K562 (cell line): Measurements from ENCODE around the gene NLGN4X. TPM values are rescaled to one million over a fixed set of nuclear protein-coding genes. Genes with fewer than 3 reads are reported as not detected.

Experiments
- ATAC-seq: fragments of 200-7000 bp; cut with Tn5 transposase; 3 replicates; pipeline ENCODE4 v1.9.1; 2020; ENCODE audit warnings: moderate library complexity
- BruUV-seq: library from RNA; stranded (reverse); fragments of 400-500 nt; replicated peaks from 2 replicates; lab custom pipeline; 2021; lab: Mats Ljungman, UMichigan
- CTCF ChIA-PET: fragments of 300-600 bp; formaldehyde crosslinking; extraction: SDS; loops from one replicate; lab custom pipeline; 2021; ENCODE audit warnings: low intra/inter-chr PET ratio; lab: Yijun Ruan, JAX
- POLR2A ChIA-PET: fragments of 300-600, 350-650 bp; sonication (Branson Sonifier 250); formaldehyde crosslinking; extraction: SDS; loops from one replicate; lab custom pipeline; 2021; ENCODE audit warnings: antibody characterized with exemption, inconsistent platforms; lab: Yijun Ruan, JAX
- DNase-seq, 4 experiments: peaks; one replicate each; pipeline versions ENCODE4 v3.0.0 to v3.0.0-alpha.2; 2011 to 2018; ENCODE audit warnings: low spot score in 3 of 4, mixed read lengths in 3 of 4; ENCODE audit errors: extremely low read depth in 1 of 4
- FAIRE-seq: peaks from 2 replicates; lab custom pipeline; 2011; peaks lifted over from hg19 to GRCh38; lab: Jason Lieb, UNC
- H2AFZ ChIP-seq: 2 replicates; pipeline ENCODE4 v1.6.0; 2011; ENCODE audit warnings: low read depth, low read length, control low read depth, inconsistent platforms
- H3K27ac ChIP-seq: fragments of 200-600 bp; 3 replicates; pipeline ENCODE4 v1.8.0; 2011; ENCODE audit warnings: low read depth, mild to moderate bottlenecking, control low read depth, inconsistent platforms, low read length, moderate library complexity, mixed read lengths; ENCODE audit errors: extremely low read depth
- H3K27me3 ChIP-seq, 2 experiments: fragments of 300-600 bp in 1 of 2; 2 replicates in 1 of 2; 3 replicates in 1 of 2; pipeline versions ENCODE4 v1.6.0 to v1.8.0; 2011; ENCODE audit warnings: inconsistent platforms in 2 of 2, low read length in 2 of 2, mild to moderate bottlenecking in 1 of 2, mixed read lengths in 1 of 2, moderate library complexity in 1 of 2; ENCODE audit not compliant: control insufficient read depth in 2 of 2, insufficient read depth in 2 of 2
- H3K36me3 ChIP-seq: fragments of 300-600 bp; 3 replicates; pipeline ENCODE4 v1.8.0; 2011; ENCODE audit warnings: mild to moderate bottlenecking, low read length, inconsistent platforms; ENCODE audit not compliant: control insufficient read depth, insufficient read depth
- H3K4me1 ChIP-seq, 2 experiments: fragments of 200-600 bp in 1 of 2; replicated peaks in 1 of 2; 2 replicates in 1 of 2; 3 replicates in 1 of 2; pipeline versions ENCODE4 v1.5.1 to v1.8.0; 2011; ENCODE audit warnings: inconsistent platforms in 2 of 2, low read length in 2 of 2, mild to moderate bottlenecking in 1 of 2, mixed read lengths in 1 of 2, moderate library complexity in 1 of 2; ENCODE audit not compliant: control insufficient read depth in 2 of 2, insufficient read depth in 2 of 2
- H3K4me2 ChIP-seq: 2 replicates; pipeline ENCODE4 v1.6.1; 2011; ENCODE audit warnings: low read length, control low read depth, inconsistent platforms, mixed read lengths; ENCODE audit not compliant: insufficient read depth
- H3K4me3 ChIP-seq: fragments of 200-600 bp; sonication (generic), shearing (Covaris generic); 2 replicates; pipeline ENCODE4 v1.5.1; 2016; ENCODE audit warnings: control low read depth, inconsistent platforms
- H3K79me2 ChIP-seq: fragments of 200-600 bp; 3 replicates; pipeline ENCODE4 v1.8.0; 2011; ENCODE audit warnings: low read length, inconsistent platforms; ENCODE audit not compliant: control insufficient read depth, insufficient read depth
- H3K9ac ChIP-seq, 2 experiments: 2 replicates each; pipeline versions ENCODE4 v1.6.0 to v1.6.1; 2011; ENCODE audit warnings: low read depth in 2 of 2, low read length in 2 of 2, control low read depth in 1 of 2, inconsistent platforms in 1 of 2, mild to moderate bottlenecking in 1 of 2, mixed read lengths in 1 of 2; ENCODE audit not compliant: insufficient read depth in 1 of 2
- H3K9me1 ChIP-seq: one replicate; pipeline ENCODE4 v1.6.0; 2011; ENCODE audit warnings: inconsistent platforms, mild to moderate bottlenecking, low read length, moderate library complexity; ENCODE audit not compliant: control insufficient read depth, insufficient read depth
- H3K9me3 ChIP-seq: replicated peaks from 2 replicates; pipeline ENCODE4 v1.5.1; 2011; ENCODE audit warnings: low read depth, low read length, inconsistent platforms; ENCODE audit not compliant: control insufficient read depth, insufficient read depth
- H4K20me1 ChIP-seq: replicated peaks from 2 replicates; pipeline ENCODE4 v1.6.1; 2011; ENCODE audit warnings: low read length, inconsistent platforms, mixed read lengths; ENCODE audit not compliant: control insufficient read depth, insufficient read depth
- ATF1 ChIP-seq, 2 experiments: fragments of 450-650 bp in 1 of 2; IDR thresholded peaks; 2 replicates each; pipeline ENCODE4 v1.6.1; 2016; ENCODE audit warnings: missing compliant biosample characterization in 1 of 2, missing genetic modification characterization in 1 of 2
- COPS2 ChIP-seq: fragments of 450-650 bp; conservative IDR thresholded peaks from 2 replicates; pipeline ENCODE4 v1.6.1; 2016; ENCODE audit warnings: mild to moderate bottlenecking, moderate library complexity
- MTA1 ChIP-seq: fragments of 450-650 bp; IDR thresholded peaks from 2 replicates; pipeline ENCODE4 v1.6.1; 2017; ENCODE audit warnings: borderline replicate concordance
- NCOA6 ChIP-seq: fragments of 450-650 bp; IDR thresholded peaks from 2 replicates; pipeline ENCODE4 v1.6.1; 2017; ENCODE audit warnings: mild to moderate bottlenecking
- NR2C1 ChIP-seq, 2 experiments: fragments of 450-650 bp; IDR thresholded peaks; 2 replicates each; pipeline ENCODE4 v1.6.1; 2017; ENCODE audit warnings: mild to moderate bottlenecking in 2 of 2, antibody characterized with exemption in 1 of 2, inconsistent platforms in 1 of 2, missing compliant biosample characterization in 1 of 2, missing genetic modification characterization in 1 of 2
- SMAD2 ChIP-seq: fragments of 150-350 bp; IDR thresholded peaks from 2 replicates; pipeline ENCODE4 v1.6.1; 2014; ENCODE audit warnings: low read depth, mild to moderate bottlenecking, low read length
- SREBF2 ChIP-seq: sonication (generic); formaldehyde crosslinking; IDR thresholded peaks from 2 replicates; pipeline ENCODE4 v1.4.0; 2020; ENCODE audit warnings: mild to moderate bottlenecking, missing genetic modification reagents
- THRAP3 ChIP-seq: fragments of 450-650 bp; IDR thresholded peaks from 2 replicates; pipeline ENCODE4 v1.6.1; 2016; ENCODE audit warnings: mild to moderate bottlenecking, inconsistent platforms, borderline replicate concordance
- WGBS: fragments of 100-300 bp; shearing (Covaris generic); methylation state at CpG from one replicate; pipeline ENCODE4 v1.1.6; 2016; ENCODE audit warnings: low coverage, mixed read lengths; ENCODE audit not compliant: insufficient coverage; ENCODE audit errors: missing lambda C conversion rate; 5-methylcytosine and 5-hydroxymethylcytosine counted together
- in situ Hi-C: fragments of 300-500 bp; cut with MboI; formaldehyde crosslinking; loops from 4 replicates; pipeline ENCODE4 v1.15.0; 2018; ENCODE audit warnings: inconsistent platforms, mixed read lengths
- intact Hi-C: fragments of 100-400 bp; cut with micrococcal nuclease; formaldehyde crosslinking; loops from 2 replicates; pipeline ENCODE4 v1.14.2; 2022
- polyA plus RNA-seq, 8 experiments: library from polyadenylated mRNA; depleted of rRNA in 4 of 8; stranded (reverse) in 5 of 8; unstranded in 3 of 8; fragments of >200 nt; fragmentation: Nextera tagmentation in 2 of 8; fragmentation: Illumina TruSeq in 1 of 8; extraction: Ambion mirVana in 2 of 8; extraction: Trizol in 1 of 8; gene quantifications; 2 replicates each; pipeline versions ENCODE4 v1.2.1 to v1.2.3, GENCODE V29; 2011 to 2014; ENCODE audit warnings: inconsistent platforms in 1 of 8, missing spikeins in 1 of 8
- total RNA-seq, 7 experiments: library from RNA; depleted of rRNA in 6 of 7; stranded (reverse); fragments of >200 nt in 6 of 7; fragmentation: Illumina TruSeq in 2 of 7; extraction: Trizol in 2 of 7; gene quantifications; 2 replicates each; pipeline versions ENCODE4 v1.2.1 to v1.2.3, GENCODE V29; 2011 to 2021; ENCODE audit warnings: low replicate concordance in 1 of 7
- TF ChIP-seq, protein P1 (sequence below): fragments of 450-650 bp; IDR thresholded peaks from 2 replicates; pipeline ENCODE4 v1.6.1; 2016; ENCODE audit warnings: borderline replicate concordance
- TF ChIP-seq, protein P2 (sequence below): sonication (generic); formaldehyde crosslinking; IDR thresholded peaks from 2 replicates; pipeline ENCODE4 v1.8.0; 2022; ENCODE audit warnings: mild to moderate bottlenecking, missing genetic modification reagents, borderline replicate concordance
- TF ChIP-seq, protein P3 (sequence below): fragments of 250-450 bp; sonication (Bioruptor Pico); IDR thresholded peaks from 2 replicates; pipeline ENCODE4 v1.4.0; 2020; ENCODE audit warnings: mild to moderate bottlenecking

Gene NLGN4X
- total and polyA plus RNA-seq, 9 of the 15 experiments (the other 6 are each of a cell fraction or from before 2014, with no cell fraction given) = 0.07 TPM; not detected in 8

DNA sequence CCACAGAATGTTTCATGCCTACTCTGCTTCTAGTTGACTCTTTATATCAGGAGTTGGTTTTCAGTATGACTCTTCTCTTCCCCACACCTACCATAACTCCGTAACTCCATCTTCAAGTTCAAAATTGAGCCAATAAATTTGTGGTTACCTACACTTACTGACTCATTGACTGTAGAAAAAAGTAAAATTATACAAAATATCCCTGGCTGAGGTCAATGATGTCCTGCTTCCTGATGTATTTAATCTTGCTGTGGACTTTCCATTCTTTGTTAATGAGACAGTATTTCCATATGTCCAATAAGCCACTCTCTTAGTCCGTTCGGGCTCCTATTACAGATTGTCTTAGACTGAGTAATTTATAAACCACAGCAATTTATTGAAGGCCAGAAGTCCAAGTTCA is 9.9 kb upstream of the NLGN4X start:
- H3K9me3 ChIP-seq = no peaks in the 10 kb centered on the region
- H3K79me2 ChIP-seq = no peaks in the 10 kb centered on the region
- ChIA-PET POLR2A (no interaction called here), CTCF (no interaction called here)
- H3K4me2 ChIP-seq = no peak overlapping the region
- 0% methylated on average over 1 of the region's 3 CpGs for WGBS
- H3K4me1 ChIP-seq = no peaks in the 10 kb centered on the region
- no peaks in the 10 kb centered on the region for H4K20me1 ChIP-seq
- H2AFZ ChIP-seq = no peak overlapping the region
- H3K36me3 ChIP-seq = no peaks in the 10 kb centered on the region
- ATAC-seq = no peak
- no peak for DNase-seq
- intact Hi-C loops = no loop called here
- no TSS peak for BruUV-seq
- no peak overlapping the region for H3K9ac ChIP-seq
- H3K27ac ChIP-seq = no peak overlapping the region
- TF ChIP-seq SREBF2 = no peak
- no peak for TF ChIP-seq NCOA6
- no peak for TF ChIP-seq THRAP3
- TF ChIP-seq, protein P1, sequence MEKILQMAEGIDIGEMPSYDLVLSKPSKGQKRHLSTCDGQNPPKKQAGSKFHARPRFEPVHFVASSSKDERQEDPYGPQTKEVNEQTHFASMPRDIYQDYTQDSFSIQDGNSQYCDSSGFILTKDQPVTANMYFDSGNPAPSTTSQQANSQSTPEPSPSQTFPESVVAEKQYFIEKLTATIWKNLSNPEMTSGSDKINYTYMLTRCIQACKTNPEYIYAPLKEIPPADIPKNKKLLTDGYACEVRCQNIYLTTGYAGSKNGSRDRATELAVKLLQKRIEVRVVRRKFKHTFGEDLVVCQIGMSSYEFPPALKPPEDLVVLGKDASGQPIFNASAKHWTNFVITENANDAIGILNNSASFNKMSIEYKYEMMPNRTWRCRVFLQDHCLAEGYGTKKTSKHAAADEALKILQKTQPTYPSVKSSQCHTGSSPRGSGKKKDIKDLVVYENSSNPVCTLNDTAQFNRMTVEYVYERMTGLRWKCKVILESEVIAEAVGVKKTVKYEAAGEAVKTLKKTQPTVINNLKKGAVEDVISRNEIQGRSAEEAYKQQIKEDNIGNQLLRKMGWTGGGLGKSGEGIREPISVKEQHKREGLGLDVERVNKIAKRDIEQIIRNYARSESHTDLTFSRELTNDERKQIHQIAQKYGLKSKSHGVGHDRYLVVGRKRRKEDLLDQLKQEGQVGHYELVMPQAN = no peak
- FAIRE-seq = no peak
- H3K27me3 ChIP-seq = no peaks in the 10 kb centered on the region
- no peaks in the 10 kb centered on the region for H3K9me1 ChIP-seq
- H3K4me3 ChIP-seq = no peak overlapping the region
- in situ Hi-C loops = no loop called here

DNA sequence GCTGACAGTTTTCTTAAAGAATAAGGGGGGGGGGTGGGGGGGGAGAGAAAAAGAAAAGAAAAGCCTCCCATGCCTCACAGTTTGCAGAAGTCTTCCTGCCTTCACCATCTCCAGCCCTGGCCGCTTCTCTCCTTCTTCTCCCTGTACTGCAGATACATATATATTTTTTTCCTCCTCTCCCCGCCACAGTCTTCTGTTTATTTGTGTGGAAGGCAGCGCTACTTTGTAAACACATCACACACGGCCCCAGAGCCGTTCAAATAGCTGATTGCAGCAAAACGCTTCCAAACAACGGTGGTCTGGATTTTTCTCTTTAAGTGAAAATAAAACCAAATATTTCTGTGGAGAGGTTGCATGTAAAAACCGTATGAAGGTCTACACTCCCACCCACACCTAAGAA is 732 bp downstream of the NLGN4X start:
- no peak overlapping the region for H3K9ac ChIP-seq
- H3K27ac ChIP-seq = no peak overlapping the region
- no peaks in the 10 kb centered on the region for H3K9me1 ChIP-seq
- ChIA-PET POLR2A (no interaction called here), CTCF (no interaction called here)
- no peak overlapping the region for H3K4me2 ChIP-seq
- H4K20me1 ChIP-seq = no peaks in the 10 kb centered on the region
- no peak for ATAC-seq
- no peak for DNase-seq
- FAIRE-seq = no peak
- no peaks in the 10 kb centered on the region for H3K9me3 ChIP-seq
- intact Hi-C loops = no loop called here
- H3K36me3 ChIP-seq = no peaks in the 10 kb centered on the region
- no peaks in the 10 kb centered on the region for H3K27me3 ChIP-seq
- H3K79me2 ChIP-seq = no peaks in the 10 kb centered on the region
- no peaks in the 10 kb centered on the region for H3K4me1 ChIP-seq
- H3K4me3 ChIP-seq = no peak overlapping the region
- no TSS peak for BruUV-seq
- 7% methylated on average over 3 of the region's 8 CpGs for WGBS
- no peak overlapping the region for H2AFZ ChIP-seq
- in situ Hi-C loops = no loop called here
- no peak for TF ChIP-seq MTA1
- TF ChIP-seq SMAD2 = no peak
- no peak for TF ChIP-seq ATF1 (CRISPR knock-in tag; IDR thresholded peaks at IDR 0.05)
- TF ChIP-seq ATF1 (tag; IDR thresholded peaks at IDR 0.05) = no peak
- TF ChIP-seq, protein P2, sequence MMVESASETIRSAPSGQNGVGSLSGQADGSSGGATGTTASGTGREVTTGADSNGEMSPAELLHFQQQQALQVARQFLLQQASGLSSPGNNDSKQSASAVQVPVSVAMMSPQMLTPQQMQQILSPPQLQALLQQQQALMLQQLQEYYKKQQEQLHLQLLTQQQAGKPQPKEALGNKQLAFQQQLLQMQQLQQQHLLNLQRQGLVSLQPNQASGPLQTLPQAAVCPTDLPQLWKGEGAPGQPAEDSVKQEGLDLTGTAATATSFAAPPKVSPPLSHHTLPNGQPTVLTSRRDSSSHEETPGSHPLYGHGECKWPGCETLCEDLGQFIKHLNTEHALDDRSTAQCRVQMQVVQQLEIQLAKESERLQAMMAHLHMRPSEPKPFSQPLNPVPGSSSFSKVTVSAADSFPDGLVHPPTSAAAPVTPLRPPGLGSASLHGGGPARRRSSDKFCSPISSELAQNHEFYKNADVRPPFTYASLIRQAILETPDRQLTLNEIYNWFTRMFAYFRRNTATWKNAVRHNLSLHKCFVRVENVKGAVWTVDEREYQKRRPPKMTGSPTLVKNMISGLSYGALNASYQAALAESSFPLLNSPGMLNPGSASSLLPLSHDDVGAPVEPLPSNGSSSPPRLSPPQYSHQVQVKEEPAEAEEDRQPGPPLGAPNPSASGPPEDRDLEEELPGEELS (CRISPR knock-in tag) = no peak
- TF ChIP-seq, protein P3, sequence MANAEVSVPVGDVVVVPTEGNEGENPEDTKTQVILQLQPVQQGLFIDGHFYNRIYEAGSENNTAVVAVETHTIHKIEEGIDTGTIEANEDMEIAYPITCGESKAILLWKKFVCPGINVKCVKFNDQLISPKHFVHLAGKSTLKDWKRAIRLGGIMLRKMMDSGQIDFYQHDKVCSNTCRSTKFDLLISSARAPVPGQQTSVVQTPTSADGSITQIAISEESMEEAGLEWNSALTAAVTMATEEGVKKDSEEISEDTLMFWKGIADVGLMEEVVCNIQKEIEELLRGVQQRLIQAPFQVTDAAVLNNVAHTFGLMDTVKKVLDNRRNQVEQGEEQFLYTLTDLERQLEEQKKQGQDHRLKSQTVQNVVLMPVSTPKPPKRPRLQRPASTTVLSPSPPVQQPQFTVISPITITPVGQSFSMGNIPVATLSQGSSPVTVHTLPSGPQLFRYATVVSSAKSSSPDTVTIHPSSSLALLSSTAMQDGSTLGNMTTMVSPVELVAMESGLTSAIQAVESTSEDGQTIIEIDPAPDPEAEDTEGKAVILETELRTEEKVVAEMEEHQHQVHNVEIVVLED (CRISPR knock-in tag) = no peak
- TF ChIP-seq COPS2 = no peak
- no peak for TF ChIP-seq NR2C1 (IDR thresholded peaks at IDR 0.05)
- no peak for TF ChIP-seq NR2C1 (tag; IDR thresholded peaks at IDR 0.05)
